RKO (cell line): ENCODE data around the gene TRPM3.

Source experiments
- DNase-seq: peaks from one replicate; pipeline ENCODE4 v3.0.0-alpha.2; 2016; ENCODE audit warnings: low spot score

The TRPM3 gene

DNA sequence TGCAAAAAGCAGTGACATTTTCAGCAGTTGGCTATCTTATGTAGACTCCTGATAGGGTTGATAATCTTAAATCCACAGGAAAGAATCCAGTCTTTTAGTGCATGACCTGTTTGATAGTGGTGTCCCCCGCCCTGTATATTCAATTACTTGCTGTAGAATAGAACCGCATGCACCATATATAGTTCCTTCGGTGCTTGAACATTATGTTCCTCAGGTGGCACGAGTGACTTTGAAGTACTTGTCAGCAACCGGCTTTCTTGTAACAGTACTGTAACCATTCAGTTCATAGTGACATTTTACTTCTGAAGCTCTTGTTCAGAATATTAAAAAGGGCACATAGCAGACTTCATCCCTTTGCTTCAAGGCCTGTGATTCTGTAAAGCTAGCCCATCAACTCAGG is 543.8 kb downstream of the TRPM3 start:
- no peak for DNase-seq

DNA sequence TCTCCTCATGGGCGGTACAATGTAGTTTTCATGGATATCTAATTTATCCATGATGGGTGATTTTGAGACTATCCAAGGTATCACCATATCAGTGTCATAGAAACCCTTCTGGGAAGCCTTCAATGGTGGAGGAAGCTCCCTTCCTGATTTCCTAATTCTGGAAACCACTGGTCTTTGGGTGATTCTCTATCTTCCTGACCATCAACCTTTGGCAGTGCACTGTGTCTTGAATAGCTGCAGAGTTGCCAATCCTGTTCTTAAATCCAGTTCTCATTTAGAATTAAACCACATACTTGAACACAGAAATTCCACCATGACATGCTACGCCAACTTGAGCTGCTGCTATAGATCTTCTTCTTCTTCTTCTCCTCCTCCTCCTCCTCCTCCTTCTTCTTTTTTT is 545.3 kb downstream of the TRPM3 start:
- DNase-seq = no peak

DNA sequence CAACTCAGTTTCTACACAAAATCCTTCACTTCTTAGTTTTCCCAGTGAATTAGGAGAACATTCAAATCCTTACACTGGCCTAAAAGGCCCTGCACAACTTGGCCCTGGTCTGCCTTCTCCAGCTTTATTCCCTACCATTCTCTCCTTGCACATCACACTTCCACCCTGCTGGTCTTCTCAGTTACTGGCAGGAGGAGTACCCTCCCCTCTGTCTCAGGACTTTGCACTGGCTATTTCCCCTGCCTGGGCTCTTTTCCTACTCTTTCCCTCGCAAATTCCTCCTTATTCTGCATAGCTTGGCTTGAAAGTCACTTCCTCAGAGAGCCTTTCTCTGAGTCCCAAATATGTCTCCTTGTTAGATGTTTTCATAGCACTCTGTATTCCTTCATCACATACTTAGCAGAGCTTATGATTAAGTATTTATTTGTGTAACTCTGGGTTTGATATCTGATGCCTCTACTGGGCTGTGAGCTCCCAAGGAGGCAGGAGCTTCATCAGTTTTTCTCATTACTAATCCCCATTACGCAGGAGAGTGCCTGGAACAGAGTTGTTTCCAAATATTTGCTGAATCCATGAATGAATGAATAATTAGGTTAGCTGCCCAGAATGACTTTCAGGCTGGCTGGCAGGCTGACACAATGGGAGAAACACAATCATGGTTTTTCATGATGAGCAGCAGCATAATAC is 547.1 kb downstream of the TRPM3 start:
- DNase-seq = no peak

DNA sequence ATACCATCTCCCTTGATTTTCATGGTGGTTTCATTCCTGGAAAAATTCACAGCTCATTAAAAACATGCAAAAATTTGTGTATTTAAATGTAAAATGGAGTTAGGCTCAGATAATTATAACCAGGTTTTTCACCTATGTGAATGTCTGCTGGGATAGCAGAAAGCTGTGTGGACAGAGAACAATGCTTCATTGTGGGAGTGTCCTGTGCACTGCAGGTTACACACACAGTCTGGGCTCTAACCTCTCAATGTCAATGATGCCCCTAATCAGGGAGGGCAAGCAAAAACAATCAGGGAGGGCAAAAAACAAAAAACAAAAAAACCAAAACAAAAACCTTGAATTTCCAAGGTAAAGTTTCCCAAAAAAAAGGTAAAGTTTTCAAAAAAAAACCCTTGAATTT is 548.1 kb downstream of the TRPM3 start:
- DNase-seq = no peak

DNA sequence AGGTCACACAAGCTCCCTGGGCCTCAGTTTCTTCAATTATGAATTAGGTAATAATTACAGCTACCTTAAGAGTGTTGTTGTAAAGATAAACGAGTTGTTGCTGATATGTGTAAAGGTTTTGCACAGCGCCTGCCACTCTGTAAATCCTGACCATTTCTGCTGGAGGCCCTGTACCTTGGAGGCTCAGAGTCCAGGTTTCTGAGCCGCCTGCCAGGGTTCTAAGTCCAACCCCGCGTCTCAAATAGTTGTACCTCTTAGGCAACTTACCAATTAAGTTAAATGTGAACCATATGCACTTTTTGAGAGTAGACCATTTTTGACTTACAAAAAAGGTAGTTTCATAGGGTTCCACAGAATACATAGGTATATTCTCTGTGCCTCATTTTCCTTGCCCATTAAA is 550.2 kb downstream of the TRPM3 start:
- no peak for DNase-seq

DNA sequence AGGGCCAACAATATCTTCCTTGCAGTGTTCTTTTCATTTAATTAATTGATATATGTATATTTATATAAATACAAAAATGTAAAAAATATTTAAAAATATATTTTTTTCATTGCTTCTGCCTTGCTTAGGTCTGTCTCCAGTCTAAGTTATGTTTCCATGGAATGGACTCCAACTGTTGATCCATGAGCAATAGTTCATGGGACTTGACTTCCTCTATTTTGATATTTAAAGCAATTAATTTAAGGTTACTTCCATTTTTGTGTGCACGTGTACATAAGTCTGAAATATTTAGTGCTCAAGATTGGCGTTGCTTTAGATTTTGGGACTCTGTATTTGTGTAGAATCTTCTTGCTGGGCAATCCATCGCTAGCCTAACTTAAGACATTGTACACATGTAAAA is 551.6 kb downstream of the TRPM3 start:
- DNase-seq = no peak

DNA sequence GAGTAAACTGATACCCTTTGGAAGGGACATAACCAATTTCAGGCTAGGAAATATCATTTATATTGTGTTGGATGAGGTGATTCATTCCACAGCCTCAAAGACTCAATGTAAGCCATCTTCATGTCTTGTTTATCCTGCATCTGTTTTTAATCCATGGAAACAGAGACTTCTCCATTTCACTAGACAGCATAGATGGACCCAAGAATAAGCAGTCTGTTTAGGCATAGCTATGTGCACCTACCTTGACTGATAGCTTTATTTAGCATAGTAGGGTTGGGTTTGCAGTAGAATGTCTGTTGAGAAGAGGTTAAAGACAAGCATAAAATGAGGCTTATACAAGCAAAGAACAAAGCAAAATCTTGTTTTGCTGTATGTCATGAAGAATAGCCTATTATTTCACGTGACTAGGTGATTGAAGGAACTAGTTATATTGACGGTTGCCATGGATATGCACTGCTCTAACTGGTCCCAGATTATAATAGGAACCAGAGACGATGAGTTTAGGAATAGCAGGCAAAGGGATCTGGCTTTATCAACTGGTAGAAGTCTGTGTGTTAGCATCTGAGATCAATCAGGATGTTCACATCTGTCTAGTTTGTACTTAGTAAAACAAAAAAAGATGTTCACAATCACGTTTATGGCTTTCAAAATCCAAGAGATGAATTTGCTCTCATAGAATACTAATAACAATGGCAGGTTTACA is 552.2 kb downstream of the TRPM3 start:
- no peak for DNase-seq

DNA sequence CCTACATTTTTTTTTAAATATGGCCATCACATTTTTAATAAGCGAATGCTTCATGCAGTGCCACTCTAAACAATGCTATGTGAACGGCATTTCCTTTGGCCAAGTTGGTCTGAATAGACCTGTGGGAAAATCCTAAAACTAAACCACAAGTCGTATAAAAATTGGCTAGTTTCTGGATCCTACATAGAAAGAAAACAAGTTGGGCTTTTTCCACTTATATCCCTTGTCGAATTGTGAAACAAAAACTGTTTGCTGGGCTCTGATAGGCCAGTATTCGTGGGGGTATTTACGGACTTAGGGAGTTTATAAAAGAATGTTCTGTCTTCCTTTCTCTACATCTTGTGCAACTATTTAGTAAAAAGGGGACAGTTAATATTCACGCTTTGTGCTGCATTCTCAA is 553.9 kb downstream of the TRPM3 start:
- no peak for DNase-seq

DNA sequence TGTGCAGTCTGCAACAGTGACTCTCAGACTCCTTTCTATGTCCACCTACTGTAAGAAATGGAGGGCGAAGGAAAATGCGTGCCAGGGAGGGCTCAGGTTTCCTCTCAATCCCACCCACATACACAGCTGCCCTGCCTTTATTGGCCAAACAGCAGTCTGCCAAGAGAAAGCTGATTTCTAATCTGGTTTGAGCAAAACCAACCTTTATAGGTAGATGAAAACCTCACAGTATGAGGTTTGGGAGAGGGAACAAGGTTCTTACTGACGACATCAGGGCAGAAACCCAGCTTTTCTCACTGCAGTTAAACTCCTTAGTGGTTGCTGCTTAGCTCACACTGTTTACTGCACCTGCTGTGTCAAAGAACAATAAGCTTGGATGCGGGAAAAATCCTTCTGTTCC is 554.7 kb downstream of the TRPM3 start:
- DNase-seq = no peak

DNA sequence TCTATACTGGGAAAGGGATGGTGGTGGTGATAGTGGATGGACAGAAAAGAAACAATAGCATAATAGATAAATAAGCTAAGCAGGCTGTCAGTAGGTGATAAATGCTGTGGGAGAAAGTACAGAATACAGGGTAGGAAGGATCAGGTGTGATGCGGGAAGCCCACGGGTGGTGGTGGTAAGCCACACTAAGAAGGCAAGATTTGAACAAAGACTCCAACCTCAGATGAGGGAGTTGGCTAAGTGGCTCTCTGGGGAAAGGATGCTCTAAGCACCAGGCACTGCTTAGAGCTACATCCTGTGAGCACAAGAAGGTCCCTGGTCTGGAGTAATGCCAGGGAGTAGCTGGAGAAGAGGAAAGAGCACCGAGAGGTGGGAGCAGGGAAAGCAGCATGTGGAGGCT is 555.4 kb downstream of the TRPM3 start:
- no peak for DNase-seq

DNA sequence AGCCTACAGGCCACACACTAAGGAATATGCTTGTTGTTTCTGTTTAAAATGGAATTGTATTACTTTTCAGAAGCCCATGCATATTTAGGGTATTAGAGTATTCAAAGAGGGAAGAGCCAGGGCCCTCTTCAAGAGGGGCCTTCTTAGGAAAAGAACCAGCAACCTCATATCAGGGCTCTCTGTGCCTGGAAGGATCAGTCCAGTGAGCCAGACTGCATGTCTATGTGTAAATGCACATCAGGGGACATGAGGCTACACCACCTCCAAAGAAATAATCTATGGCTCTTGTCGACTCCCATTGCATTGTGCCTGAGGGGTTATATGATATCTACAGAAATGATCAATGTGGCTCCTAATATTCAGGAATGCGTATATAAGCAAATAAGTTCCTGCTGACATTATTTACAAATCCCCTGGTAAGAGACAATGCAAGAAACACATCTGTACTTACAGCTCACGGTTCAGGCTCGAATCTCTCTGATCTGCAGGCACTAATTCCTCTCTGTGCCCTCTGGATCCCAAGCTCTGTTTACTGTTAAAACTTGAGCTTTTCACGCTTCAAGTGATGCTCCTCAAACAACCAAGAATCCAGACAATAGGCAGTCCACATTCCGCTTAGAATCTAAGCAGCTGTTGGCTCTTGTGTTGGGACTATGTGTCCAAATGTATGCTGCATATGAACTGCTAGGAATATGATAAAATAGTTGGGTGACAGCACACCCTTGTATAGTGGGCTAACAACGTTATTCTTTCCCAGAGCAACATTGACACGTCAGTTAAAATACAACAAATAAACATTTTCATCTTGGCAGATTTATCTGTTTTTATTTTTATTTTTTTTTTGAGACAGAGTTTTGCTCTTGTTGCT is 556.7 kb downstream of the TRPM3 start:
- DNase-seq = no peak

DNA sequence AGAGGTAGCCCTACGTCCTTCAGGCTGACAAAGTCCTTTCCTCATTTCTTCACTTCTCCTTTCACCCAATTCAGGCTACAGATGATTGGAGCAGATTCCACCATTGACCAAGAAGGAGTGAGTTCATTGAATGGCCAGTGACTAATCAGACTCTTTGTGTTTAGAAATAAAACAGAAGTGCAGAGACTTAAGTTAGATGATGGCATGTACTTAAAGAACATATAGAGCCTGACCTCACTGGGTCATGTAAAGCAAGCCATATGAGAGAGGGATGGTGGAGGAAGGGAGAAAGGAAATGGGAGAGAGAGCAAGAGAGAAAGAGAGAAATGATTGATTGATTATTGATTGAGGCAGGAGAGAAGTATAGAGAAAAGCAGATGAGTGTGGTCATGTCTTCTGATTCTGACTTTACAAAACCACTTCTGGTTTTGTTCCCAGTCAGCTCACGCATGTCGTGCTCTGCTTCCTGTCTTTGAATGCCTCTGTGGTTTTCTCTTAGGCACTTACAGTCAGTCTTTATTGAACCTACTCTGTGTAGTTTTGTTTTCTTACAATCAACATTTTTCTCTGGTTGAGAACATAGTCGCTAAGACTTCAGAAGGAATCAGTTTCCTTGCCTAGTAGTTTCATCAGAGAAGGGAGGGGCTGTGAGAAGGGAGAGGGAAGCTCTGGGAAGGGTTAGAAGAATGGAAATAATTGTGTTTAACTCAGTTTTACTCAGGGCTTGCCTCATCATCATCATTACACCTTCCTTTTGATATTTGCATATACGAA is 557.8 kb downstream of the TRPM3 start:
- DNase-seq = no peak

DNA sequence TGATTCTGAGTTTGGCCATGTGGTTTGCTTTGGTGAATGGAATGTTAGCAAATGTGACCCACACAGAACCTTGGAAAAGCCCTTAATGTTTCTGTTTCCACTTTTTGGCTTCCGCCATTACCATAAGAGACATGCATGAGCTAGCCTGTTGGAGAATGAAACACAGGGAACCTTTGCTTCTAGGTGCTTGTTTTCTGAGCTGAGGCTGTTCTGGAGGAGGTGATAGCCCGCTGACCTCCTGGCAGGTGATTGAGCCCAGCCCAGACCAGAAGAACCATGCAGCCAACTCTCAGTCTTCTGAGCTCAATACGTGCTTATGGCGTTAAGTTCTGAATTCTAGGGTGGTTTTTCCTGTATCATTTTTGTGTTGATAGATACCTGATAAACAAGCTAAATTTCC is 558.4 kb downstream of the TRPM3 start:
- no peak for DNase-seq

DNA sequence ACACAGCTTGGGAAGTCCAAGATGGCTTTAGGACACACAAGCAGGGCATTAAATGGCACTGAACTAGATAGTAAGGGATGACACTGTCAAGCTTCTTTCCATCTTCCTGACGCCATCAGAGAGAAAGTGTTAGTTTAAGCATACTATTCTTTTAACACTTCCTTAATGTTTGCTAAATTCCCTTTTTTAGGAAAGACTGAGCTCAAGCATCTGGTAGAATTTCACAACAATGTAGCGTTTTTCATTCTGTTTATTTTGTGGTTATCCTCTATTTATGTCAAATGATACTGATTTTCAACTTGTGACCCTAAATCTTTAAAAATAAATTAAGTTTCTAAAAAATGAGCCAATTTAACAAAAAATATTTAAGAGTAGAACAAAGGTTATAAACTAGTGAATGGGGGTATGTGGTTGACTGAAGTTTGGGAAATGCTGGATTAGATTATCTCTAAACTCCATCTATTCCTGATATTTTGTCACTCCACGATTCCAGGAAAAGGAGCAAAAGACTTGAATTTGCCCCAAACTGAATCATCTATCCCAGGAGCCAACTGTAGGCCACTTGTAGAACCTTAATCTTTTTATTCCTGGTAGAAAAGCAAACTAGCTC is 559.5 kb downstream of the TRPM3 start:
- DNase-seq = no peak

DNA sequence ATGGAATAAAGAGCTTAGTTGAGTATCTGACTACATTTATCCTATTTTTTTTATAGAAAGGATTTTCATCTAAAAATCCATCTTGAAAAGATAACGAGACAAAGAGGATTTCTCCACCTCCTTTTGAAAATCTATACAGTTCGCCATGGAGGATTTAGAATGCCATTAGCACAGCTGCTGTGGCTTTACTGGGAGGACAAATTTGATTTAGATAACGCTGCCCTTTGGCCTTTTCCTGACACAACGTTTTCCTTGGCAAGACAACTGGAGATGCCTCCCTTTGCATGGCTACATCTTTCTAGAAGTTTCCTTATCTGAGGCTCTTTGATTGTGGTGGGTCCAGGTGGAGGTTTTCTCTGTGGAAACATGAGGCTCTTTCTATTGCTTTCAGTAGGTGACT is 560.3 kb downstream of the TRPM3 start:
- no peak for DNase-seq

DNA sequence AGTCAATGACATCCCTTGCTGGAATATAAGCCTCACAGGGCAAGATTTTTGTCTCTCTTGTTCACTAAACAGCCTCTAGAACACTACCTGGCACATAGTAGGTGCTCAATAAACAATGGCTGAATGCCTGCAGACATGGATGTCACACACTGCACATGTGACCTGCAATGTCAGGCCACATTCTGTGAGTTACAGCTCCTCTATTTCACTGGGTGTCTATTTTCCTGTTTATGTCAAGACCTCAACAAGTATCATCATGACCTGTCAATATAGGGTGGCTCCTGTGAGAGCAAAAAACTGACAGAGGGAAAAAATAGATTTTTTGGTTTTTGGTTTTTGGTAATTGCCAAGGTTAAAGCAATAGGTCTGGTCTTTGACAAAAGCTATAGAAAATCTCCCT is 562.3 kb downstream of the TRPM3 start:
- DNase-seq = no peak

DNA sequence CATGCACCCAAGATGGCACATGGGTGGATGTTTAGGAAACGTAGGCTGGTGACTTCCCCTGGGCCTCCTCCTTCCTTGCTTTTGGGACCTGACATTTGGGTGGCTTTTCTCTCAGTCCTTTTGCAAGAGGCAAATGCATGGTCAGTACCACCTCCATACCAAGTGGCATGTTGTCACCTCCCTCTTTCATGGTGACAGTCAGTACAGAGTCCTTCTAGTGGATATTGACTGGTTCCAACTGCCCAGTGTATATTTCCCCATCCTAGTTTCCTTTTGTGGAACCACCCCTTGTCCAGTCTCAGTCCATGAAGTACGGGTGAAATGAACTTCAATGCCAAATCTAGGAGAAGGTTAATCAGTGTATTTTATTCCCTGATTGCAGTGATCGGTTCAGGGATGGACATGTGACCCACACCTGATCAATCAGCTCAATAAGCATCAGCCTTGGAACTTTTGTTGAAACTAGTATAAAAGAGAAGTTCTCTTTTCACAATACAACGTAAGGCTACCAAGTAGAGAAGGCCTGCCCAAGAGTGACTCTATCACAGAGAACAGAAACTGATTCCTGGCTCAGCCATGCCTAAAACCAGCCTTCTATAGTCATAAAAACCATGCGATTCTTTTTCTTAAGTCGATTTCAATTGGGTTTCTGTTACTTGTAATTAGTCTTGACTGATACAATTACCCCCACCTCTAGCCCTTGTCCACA is 563.6 kb downstream of the TRPM3 start:
- no peak for DNase-seq

DNA sequence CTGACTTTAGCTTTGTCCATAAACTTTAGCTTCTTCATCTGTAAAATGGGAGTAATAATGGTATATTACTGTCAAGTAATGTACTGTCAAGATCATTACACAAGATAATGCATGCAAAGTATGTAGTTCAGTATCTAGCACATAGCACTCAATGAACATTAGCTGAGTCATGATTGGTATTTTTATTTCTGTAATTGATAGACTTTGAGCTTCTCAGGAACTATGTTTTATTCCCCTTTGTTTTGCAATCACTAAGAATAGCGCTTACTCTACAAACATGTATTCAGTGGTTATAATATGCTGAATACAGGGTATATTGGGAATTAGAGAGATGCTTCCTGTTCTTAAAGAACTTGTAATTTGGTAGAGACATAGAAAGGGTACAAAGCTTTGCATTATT is 564.6 kb downstream of the TRPM3 start:
- no peak for DNase-seq

DNA sequence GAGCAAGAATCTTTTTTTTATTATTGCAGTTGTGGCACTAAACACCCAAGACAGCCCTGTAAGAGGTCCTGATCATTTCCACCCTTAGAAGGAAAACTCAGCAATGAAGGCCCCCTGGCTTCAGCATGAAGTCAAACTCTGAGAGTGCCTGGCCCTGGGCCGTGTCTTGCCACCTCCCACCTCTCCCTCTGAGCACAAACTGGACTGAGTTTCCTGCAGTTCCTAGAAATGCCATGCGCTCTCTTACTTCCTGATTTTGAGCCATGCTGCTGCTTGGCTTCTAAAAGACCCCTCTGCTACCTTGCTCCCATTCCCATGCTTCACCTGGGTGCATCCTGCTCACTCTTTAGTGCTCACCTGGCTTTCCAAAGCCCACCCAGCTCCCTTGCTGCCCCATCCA is 566.5 kb downstream of the TRPM3 start:
- DNase-seq = no peak

DNA sequence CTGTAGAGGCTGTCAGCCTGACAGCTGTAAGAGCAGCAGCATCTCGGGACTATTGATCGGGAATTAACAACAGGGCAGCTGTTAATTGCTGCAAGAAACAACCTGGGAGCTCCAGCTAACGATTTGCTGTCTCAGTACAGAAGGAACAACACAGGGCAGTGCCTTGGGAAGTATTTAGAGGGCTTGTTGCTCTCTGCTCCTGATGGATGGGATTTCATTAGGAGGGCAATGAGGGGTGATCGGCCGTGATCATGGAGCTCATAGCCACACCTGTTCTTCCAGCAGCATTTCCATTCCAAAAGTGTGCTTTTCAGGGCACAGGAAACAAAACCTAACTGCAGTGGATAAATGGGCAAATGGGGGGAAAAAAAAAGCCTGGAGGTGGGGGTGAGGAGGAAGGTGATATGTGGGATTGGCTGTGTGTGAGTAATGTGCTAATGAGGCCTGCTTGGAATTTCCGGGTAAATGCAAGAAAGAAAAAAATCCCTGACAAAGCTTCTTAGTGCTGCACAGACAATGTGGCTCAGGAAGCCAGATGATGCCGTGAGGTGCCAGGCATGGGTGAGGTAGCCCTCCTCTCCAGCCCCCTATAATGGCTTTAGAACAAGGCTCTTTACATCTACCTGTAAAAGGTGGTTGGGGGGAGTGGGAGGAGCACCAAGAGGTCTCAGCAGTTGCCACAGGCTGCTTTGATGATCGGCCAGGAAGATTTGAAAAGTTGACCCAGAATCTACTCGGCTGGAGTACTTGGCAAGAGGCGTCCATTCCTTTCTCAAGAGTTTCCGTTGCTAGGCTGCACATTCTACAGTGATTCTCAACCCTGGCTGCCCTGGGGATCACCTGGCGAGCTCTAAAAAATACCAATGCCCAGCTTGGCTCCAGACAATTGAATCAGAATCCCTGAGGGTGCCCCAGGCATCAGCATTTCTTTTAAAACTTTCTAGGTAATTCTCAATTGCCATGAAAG is 567.4 kb downstream of the TRPM3 start:
- no peak for DNase-seq
